NCI-H446 (cell line): ENCODE results near the gene LARGE1.

Experiments used
- DNase-seq, 2 experiments: peaks; one replicate each; lab custom pipeline; 2025; lab: John Stamatoyannopoulos, UW

LARGE1 gene

GRCh38 chr22:33232071-33232470, 688.2 kb downstream of the LARGE1 start:
- no peak for DNase-seq

- no peak for DNase-seq
These were observed 692.5 kb downstream of the LARGE1 start for GRCh38 chr22:33227791-33228190.

GRCh38 chr22:33224841-33225240, 695.4 kb downstream of the LARGE1 start:
- no peak for DNase-seq
